Measurements from ENCODE around the gene ZNF784. TPM values are rescaled to one million over a fixed set of nuclear protein-coding genes. Genes with fewer than 3 reads are reported as not detected.

ZNF784 gene
- total and polyA plus RNA-seq, 2 of the 4 experiments (the other 2 are of a cell fraction) = 2.5 to 3.7 TPM

GRCh38 chr19:55637534-55637933, 13.2 kb upstream of the ZNF784 start:
- H3K23ac ChIP-seq (ENCODE audit: low read depth, low read length) = no peak overlapping the region
- TF ChIP-seq MXI1 (IDR thresholded peaks at IDR 0.05; ENCODE audit: borderline replicate concordance, low read depth, low read length) = no peak
- no peak overlapping the region for H2AFZ ChIP-seq (replicated peaks; ENCODE audit: low read length, poor library complexity)
- H3K9me1 ChIP-seq (ENCODE audit: insufficient read depth, low read length) = peaks cover 18% of the 10 kb centered on the region
- CTCF ChIA-PET = interaction anchor here (1.6 kb wide), 1 partner anchor 17 kb away, joined by 4 read pairs; no protein-coding TSS in a partner anchor
- H3K4ac ChIP-seq (ENCODE audit: low read depth, low read length) = no peak overlapping the region
- no peaks in the 10 kb centered on the region for H3K27me3 ChIP-seq (ENCODE audit: control insufficient read depth, insufficient read depth, low read length)
- in situ Hi-C loops (cut with MboI; ENCODE audit: low sequenced_read_pairs) = loop anchor here (25.0 kb wide), 2 partner anchors 350 to 525 kb away; partner anchors contain the start of genes BRSK1, HSPBP1 and PPP1R12C
- intact Hi-C loops (cut with micrococcal nuclease) = loop anchor here (10.0 kb wide), 1 partner anchor 427 kb away; no protein-coding TSS in a partner anchor
- 93% methylated on average over 8 of the region's 11 CpGs; no CpG with 5 or more reads in 1 of the 2 experiments for WGBS, 2 experiments (ENCODE audit: extremely low coverage in 2 of 2, insufficient read length in 1 of 2)
- peaks cover 4% of the 10 kb centered on the region; the same call in 1 of the 2 replicates for H3K36me3 ChIP-seq (ENCODE audit: control insufficient read depth, insufficient read depth, low read length)
- BruUV-seq (replicated peaks) = no TSS peak
- no peak overlapping the region for H4K91ac ChIP-seq (ENCODE audit: insufficient read depth, low read depth, low read length)
- H4K8ac ChIP-seq (ENCODE audit: low read depth in 2 of 2, low read length in 2 of 2) = no peak overlapping the region
- no peaks in the 10 kb centered on the region for H3K9me3 ChIP-seq (ENCODE audit: control insufficient read depth, insufficient read depth, low read length)
- H3K56ac ChIP-seq (ENCODE audit: extremely low read depth, insufficient read depth, low read length) = no peak overlapping the region
- POLR2A ChIA-PET (ENCODE audit: unreplicated experiment) = interaction anchor here (0.5 to 1.1 kb wide), 2 partner anchors 31 to 693 kb away, joined by 3 to 4 read pairs; no protein-coding TSS in a partner anchor
- peaks cover 31 to 72% of the 10 kb centered on the region in 2 experiments for H3K79me1 ChIP-seq (ENCODE audit: low read depth in 1 of 2, low read length in 2 of 2)
- DNase-seq (no peak), ATAC-seq (ENCODE audit: low read depth) (no peak)
- no peak overlapping the region for H3K18ac ChIP-seq (ENCODE audit: low read depth, low read length)
- H3K27ac ChIP-seq (ENCODE audit: insufficient read depth, low read length) = no peak overlapping the region
- dilution Hi-C loops (cut with HindIII; ENCODE audit: low sequenced_read_pairs, unreplicated experiment) = no loop called here
- no peak overlapping the region for H2BK5ac ChIP-seq (ENCODE audit: low read depth, low read length, poor library complexity, severe bottlenecking)
- H3K4me1 ChIP-seq (ENCODE audit: control insufficient read depth, insufficient read depth, low read length) = peaks cover 11% of the 10 kb centered on the region
- 0 out of 2 replicates have a peak, but pooled peaks cover 9% of the 10 kb centered on the region for H4K20me1 ChIP-seq (ENCODE audit: insufficient read depth, low read length)
- no peak overlapping the region for H2BK20ac ChIP-seq (ENCODE audit: low read depth, low read length)
- H3K4me3 ChIP-seq (ENCODE audit: insufficient read depth, low read depth, low read length) = no peak overlapping the region
- no peak overlapping the region for H2AK9ac ChIP-seq (replicated peaks; ENCODE audit: low read depth, low read length, poor library complexity)
- no peak overlapping the region for H3K14ac ChIP-seq (replicated peaks; ENCODE audit: low read depth, low read length)
- no peak overlapping the region for H4K5ac ChIP-seq (ENCODE audit: low read depth, low read length)
- H3K4me2 ChIP-seq (ENCODE audit: low read depth, low read length) = no peak overlapping the region
- H2BK15ac ChIP-seq (ENCODE audit: low read depth, low read length) = no peak overlapping the region
- H3K9ac ChIP-seq (ENCODE audit: low read depth, low read length) = no peak overlapping the region
- no peak overlapping the region for H2BK120ac ChIP-seq (ENCODE audit: low read depth, low read length)
- no peak overlapping the region for H2AK5ac ChIP-seq (ENCODE audit: low read depth, low read length)

Measured in IMR-90 (cell line).